GM19467 (cell line): ENCODE results near the gene GTF2F2.
"Not testable (repeated sequence)": the region's sequence is repeated elsewhere in the genome, so short reads cannot be mapped to it uniquely, and the experiment has no call there.

ENCODE experiments used
- ATAC-seq: cut with Tn5 transposase; IDR thresholded peaks from one replicate; pipeline ENCODE4 v1.9.1; 2021; ENCODE audit warnings: mild to moderate bottlenecking, moderate library complexity; ENCODE audit not compliant: unreplicated experiment

Gene GTF2F2

GRCh38 chr13:45178349-45179162, 58.2 kb downstream of the GTF2F2 start:
- no peak for ATAC-seq

GRCh38 chr13:45179428-45179827, 59.1 kb downstream of the GTF2F2 start:
- ATAC-seq: no peak

- no peak for ATAC-seq
These were observed 60.0 kb downstream of the GTF2F2 start for GRCh38 chr13:45180303-45180702.

GRCh38 chr13:45180713-45181601, 60.6 kb downstream of the GTF2F2 start:
- ATAC-seq: no peak

- ATAC-seq: no peak
These were observed 64.4 kb downstream of the GTF2F2 start for GRCh38 chr13:45184693-45185092.

GRCh38 chr13:45185286-45185685, 65.0 kb downstream of the GTF2F2 start:
- no peak for ATAC-seq

GRCh38 chr13:45189077-45189476, 68.8 kb downstream of the GTF2F2 start:
- not testable (repeated sequence) for ATAC-seq

GRCh38 chr13:45189511-45189910, 69.2 kb downstream of the GTF2F2 start:
- ATAC-seq: not testable (repeated sequence)

GRCh38 chr13:45191874-45192273, 71.6 kb downstream of the GTF2F2 start:
- no peak for ATAC-seq

- ATAC-seq: no peak
These were observed 74.0 kb downstream of the GTF2F2 start for GRCh38 chr13:45194081-45194939.

GRCh38 chr13:45195421-45195820, 75.1 kb downstream of the GTF2F2 start:
- no peak for ATAC-seq

- no peak for ATAC-seq
These were observed 75.8 kb downstream of the GTF2F2 start for GRCh38 chr13:45196096-45196495.

GRCh38 chr13:45196622-45197021, 76.3 kb downstream of the GTF2F2 start:
- no peak for ATAC-seq

GRCh38 chr13:45198041-45198440, 77.7 kb downstream of the GTF2F2 start:
- no peak for ATAC-seq

- ATAC-seq: no peak
These were observed 78.6 kb downstream of the GTF2F2 start for GRCh38 chr13:45198924-45199323.

GRCh38 chr13:45199711-45200110, 79.4 kb downstream of the GTF2F2 start:
- no peak for ATAC-seq

- ATAC-seq: no peak
These were observed 80.5 kb downstream of the GTF2F2 start, which contains the start of gene KCTD4 for GRCh38 chr13:45200701-45201232. KCTD4 (minus strand) TSS chr13:45201045; CDS start chr13:45194567, 6,478 bp downstream.

GRCh38 chr13:45205124-45205523, 84.8 kb downstream of the GTF2F2 start:
- ATAC-seq: no peak

GRCh38 chr13:45206340-45206739, 86.0 kb downstream of the GTF2F2 start:
- ATAC-seq: no peak

GRCh38 chr13:45207319-45207718, 87.0 kb downstream of the GTF2F2 start:
- ATAC-seq: no peak

- no peak for ATAC-seq
These were observed 87.8 kb downstream of the GTF2F2 start for GRCh38 chr13:45208132-45208531.
